SU-DHL-6 (cell line): ENCODE results near the gene PCDHGC4.

Source experiments
- H2AFZ ChIP-seq: fragments of 200-600 bp; sonication (generic); 2 replicates; pipeline ENCODE4 v1.6.1; 2014; ENCODE audit warnings: low read depth, mild to moderate bottlenecking, moderate library complexity, mixed read lengths, antibody characterized with exemption, low read length; ENCODE audit not compliant: severe bottlenecking
- H3F3A ChIP-seq: fragments of 200-600 bp; shearing (Covaris generic); 2 replicates; pipeline ENCODE4 v1.6.0; 2016; ENCODE audit warnings: antibody characterized with exemption, mild to moderate bottlenecking; ENCODE audit not compliant: insufficient read depth
- H3K27ac ChIP-seq: fragments of 200-600 bp; sonication (generic); 2 replicates; pipeline ENCODE4 v1.5.1; 2016; ENCODE audit warnings: low read depth, mild to moderate bottlenecking, low read length, moderate library complexity, mixed read lengths
- H3K27me3 ChIP-seq: fragments of 200-600 bp; sonication (generic), shearing (Covaris generic); 2 replicates; pipeline ENCODE4 v1.6.0; 2014; ENCODE audit warnings: mild to moderate bottlenecking, low read length
- H3K36me3 ChIP-seq: fragments of 200-600 bp; sonication (generic); 2 replicates; pipeline ENCODE4 v1.6.1; 2014; ENCODE audit warnings: mild to moderate bottlenecking, low read length, mixed read lengths
- H3K4me2 ChIP-seq: fragments of 300-600, 200-600 bp; shearing (Covaris generic), sonication (generic); 2 replicates; pipeline ENCODE4 v1.6.0; 2014; ENCODE audit warnings: low read length, low read depth, mild to moderate bottlenecking; ENCODE audit not compliant: poor library complexity, severe bottlenecking
- H3K4me3 ChIP-seq: fragments of 200-600 bp; sonication (generic); 2 replicates; pipeline ENCODE4 v1.5.1; 2014; ENCODE audit warnings: antibody characterized with exemption, low read length, mild to moderate bottlenecking, mixed read lengths; ENCODE audit not compliant: insufficient read depth, poor library complexity, severe bottlenecking
- H3K79me2 ChIP-seq: fragments of 200-600 bp; sonication (generic); 2 replicates; pipeline ENCODE4 v1.6.1; 2014; ENCODE audit warnings: mild to moderate bottlenecking, low read length, moderate library complexity; ENCODE audit not compliant: insufficient read depth
- H3K9ac ChIP-seq: fragments of 200-600 bp; sonication (generic); 2 replicates; pipeline ENCODE4 v1.7.0; 2014; ENCODE audit warnings: mild to moderate bottlenecking, low read length
- H3K9me2 ChIP-seq: fragments of 200-600 bp; sonication (generic); replicated peaks from 2 replicates; pipeline ENCODE4 v1.6.1; 2014; ENCODE audit warnings: low read length; ENCODE audit not compliant: insufficient read depth
- H3K9me3 ChIP-seq: fragments of 200-600 bp; sonication (generic); 2 replicates; pipeline ENCODE4 v1.6.1; 2014; ENCODE audit warnings: low read length, mixed read lengths; ENCODE audit not compliant: insufficient read depth
- H4K20me1 ChIP-seq: fragments of 200-600 bp; sonication (generic); 2 replicates; pipeline ENCODE4 v1.6.1; 2014; ENCODE audit warnings: low read depth, mild to moderate bottlenecking, antibody characterized with exemption, low read length, moderate library complexity, mixed read lengths
- CTCF ChIP-seq: fragments of 200-600 bp; sonication (generic); IDR thresholded peaks from one replicate; pipeline ENCODE4 v1.5.1; 2017; ENCODE audit warnings: antibody characterized with exemption, mild to moderate bottlenecking, low read length, moderate library complexity; ENCODE audit not compliant: insufficient read depth, poor library complexity, severe bottlenecking
- EZH2phosphoT487 ChIP-seq: fragments of 200-600 bp; sonication (generic), shearing (Covaris generic); conservative IDR thresholded peaks from 2 replicates; pipeline ENCODE4 v1.6.1; 2018; ENCODE audit warnings: mild to moderate bottlenecking, antibody characterized with exemption, low read length, moderate library complexity, mixed read lengths

PCDHGC4 gene

GRCh38 chr5:141513627-141514329 is 28.9 kb downstream of the PCDHGC4 start:
- Histone ChIP-seq H3K4me2 (peak overlapping the region; percentile 87), H4K20me1 (no peaks in the 10 kb centered on the region)

DNA sequence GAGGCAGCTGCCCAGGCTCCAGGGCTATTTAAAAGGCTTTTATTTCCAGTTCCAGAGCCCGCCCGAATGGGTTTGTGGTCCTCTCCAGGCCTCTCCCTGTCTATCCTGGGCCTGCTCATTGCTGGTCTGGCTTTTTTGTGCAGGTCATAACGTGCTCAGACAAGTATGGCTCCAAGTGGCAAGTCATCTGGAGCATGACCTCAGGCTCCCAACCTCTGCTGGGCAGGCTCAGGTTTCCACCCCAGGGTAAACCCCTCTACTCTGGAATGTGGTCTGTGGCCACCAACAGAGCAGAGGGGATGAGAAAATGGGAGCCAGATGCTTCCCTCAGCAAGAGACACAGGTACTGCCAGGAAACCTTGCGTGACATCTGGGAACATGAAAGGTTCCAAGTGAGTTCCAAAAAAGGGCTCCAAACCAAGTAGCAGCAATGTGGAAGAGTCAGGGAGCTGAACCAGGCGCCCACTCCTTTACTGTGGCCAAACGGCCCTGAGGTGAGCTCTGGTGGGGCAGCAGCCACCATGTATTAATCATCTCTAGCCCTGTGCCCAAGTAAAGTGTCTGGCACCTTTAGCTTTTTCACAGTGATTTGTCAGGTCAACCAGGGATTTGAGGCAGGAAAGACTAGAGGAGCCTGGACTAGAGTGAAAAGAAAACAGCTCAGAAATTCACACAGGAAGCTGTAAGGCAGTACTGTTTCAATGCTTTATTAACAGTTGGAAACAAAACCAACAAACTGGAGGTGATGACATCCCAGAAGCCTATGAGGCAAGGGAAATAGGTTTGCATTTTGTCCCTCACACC is 29.7 kb downstream of the PCDHGC4 start:
- H4K20me1 ChIP-seq: no peaks in the 10 kb centered on the region
- no peaks in the 10 kb centered on the region for H3K9me2 ChIP-seq
- no peak for TF ChIP-seq CTCF
- no peak for TF ChIP-seq EZH2phosphoT487
- H2AFZ ChIP-seq: no peak overlapping the region
- H3K36me3 ChIP-seq: no peaks in the 10 kb centered on the region; the same call in 1 of the 2 replicates
- H3K27me3 ChIP-seq: no peaks in the 10 kb centered on the region
- peak overlapping the region; percentile 99 for H3K27ac ChIP-seq
- peak overlapping the region; percentile 84 for H3K9ac ChIP-seq
- no peaks in the 10 kb centered on the region for H3K9me3 ChIP-seq
- peak overlapping the region; percentile 9 for H3K4me3 ChIP-seq
- no peaks in the 10 kb centered on the region; the same call in 1 of the 2 replicates for H3K79me2 ChIP-seq
- peaks cover 89% of the 10 kb centered on the region for H3F3A ChIP-seq
- peak overlapping the region; percentile 87 for H3K4me2 ChIP-seq

More at GRCh38 chr5:141513627-141514329, 28.9 kb downstream of the PCDHGC4 start:
- Histone ChIP-seq H3K27me3 (no peaks in the 10 kb centered on the region), H3K36me3 (no peaks in the 10 kb centered on the region; the same call in 1 of the 2 replicates), H3F3A (peaks cover 89% of the 10 kb centered on the region), H3K9ac (peak overlapping the region; percentile 84), H3K4me3 (peak overlapping the region; percentile 44), H3K9me2 (no peaks in the 10 kb centered on the region), H2AFZ (no peak overlapping the region), H3K27ac (peak overlapping the region; percentile 99), H3K79me2 (no peaks in the 10 kb centered on the region; the same call in 1 of the 2 replicates), H3K9me3 (no peaks in the 10 kb centered on the region)
- no peak for TF ChIP-seq CTCF
- TF ChIP-seq EZH2phosphoT487: no peak

GRCh38 chr5:141515141-141515540 is 30.3 kb downstream of the PCDHGC4 start:
- TF ChIP-seq CTCF: no peak
- no peak for TF ChIP-seq EZH2phosphoT487
- Histone ChIP-seq H3K27me3 (no peaks in the 10 kb centered on the region), H3K27ac (peak overlapping the region; percentile 99), H3K4me2 (peak overlapping the region; percentile 87), H3K36me3 (no peaks in the 10 kb centered on the region; the same call in 1 of the 2 replicates), H2AFZ (no peak overlapping the region), H3F3A (peaks cover 89% of the 10 kb centered on the region), H3K9me2 (no peaks in the 10 kb centered on the region), H3K9me3 (no peaks in the 10 kb centered on the region), H3K4me3 (no peak overlapping the region), H4K20me1 (no peaks in the 10 kb centered on the region), H3K9ac (peak overlapping the region; percentile 84), H3K79me2 (no peaks in the 10 kb centered on the region; the same call in 1 of the 2 replicates)
